HG03521 (cell line): ENCODE results near the gene MOCS3.

Experiments
- ATAC-seq: cut with Tn5 transposase; IDR thresholded peaks from one replicate; pipeline ENCODE4 v1.9.1; 2021; ENCODE audit warnings: mild to moderate bottlenecking, moderate library complexity; ENCODE audit not compliant: unreplicated experiment

Gene MOCS3

DNA sequence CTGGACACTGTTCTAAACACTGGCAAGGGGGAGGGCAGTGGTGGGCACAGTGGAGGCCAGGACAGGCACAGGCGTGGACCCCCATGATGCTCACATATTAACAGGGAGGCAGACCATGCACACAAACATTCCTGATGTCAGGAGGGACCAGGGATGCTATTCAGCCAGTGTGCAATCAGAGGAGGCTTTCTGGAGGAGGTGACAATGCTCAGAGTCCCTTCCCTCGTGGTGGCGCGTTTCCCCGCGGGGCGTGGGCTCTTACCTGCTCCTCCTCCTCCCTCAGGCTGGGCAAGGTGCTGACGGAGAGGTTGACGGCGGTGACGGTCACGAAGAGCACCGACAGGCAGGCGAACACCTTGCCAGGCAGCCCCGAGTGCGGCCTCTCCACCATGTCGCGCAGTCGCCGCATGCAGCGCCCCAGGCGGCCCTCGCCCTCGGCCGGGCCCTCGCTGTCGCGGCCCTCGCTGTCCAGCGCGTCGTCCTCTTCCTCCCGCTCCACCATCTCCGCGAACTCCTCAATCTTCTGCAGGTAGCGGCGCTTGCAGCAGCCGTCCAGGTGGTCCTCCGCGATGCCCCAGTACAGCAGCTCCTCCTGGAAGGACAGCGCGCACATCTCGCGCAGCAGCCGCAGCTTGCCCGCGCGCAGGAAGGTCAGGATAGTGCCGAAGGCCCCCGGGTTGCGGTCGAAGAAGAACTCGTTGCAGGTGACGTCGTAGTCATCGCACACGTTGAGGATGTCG is 50.9 kb downstream of the MOCS3 start:
- ATAC-seq = no peak

DNA sequence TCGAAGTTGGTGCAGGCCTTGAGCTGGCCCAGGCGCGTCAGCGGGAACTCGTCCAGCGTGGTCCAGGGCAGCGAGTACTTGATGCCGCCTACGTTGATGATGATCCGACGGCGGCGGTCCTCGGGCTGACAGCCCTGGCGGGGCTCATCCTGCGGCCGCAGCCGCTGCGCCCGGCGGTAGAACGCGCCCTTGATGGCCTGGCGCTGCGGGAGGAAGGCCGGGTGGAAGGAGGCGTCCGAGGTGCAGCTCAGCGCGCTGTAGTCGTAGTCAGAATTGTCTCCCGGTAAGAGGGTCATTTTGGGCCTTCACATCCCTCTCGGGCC is 51.4 kb downstream of the MOCS3 start:
- no peak for ATAC-seq

DNA sequence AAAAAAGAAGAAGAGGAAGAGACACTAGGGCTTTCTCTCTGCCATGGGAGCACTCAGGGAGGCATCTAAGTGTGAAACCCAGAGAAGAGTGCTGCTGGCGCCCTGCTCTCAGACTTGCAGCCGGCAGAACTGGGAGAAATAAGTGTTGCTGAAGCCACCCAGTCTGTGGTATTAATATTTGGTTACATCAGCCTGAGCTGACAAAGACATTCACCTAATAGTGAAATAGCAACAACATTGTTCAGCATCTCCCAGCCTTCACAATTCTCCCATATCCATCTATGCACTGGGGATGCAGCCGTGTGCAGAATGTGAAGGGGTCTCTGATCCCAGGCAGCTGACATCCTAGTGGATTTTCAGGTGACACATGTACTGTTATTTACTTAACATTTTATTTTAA is 52.3 kb downstream of the MOCS3 start:
- ATAC-seq = no peak

DNA sequence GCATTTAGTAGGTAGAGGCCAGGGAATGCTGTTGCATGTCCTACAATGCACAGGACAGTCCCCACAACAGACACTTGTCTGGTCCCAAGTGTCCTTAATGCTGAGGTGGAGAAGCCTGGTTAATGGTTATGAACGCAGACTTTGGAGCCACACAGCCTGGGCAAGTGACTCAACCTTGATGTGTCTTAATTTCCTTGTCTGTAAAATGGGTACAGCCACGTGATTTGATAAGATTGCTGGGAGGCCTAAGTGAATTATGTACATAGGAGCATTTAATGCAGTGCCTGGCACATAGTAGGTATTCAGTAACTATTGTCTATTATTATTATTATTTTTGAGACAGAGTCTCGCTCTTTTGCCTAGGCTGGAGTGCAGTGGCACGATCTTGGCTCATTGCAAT is 52.9 kb downstream of the MOCS3 start:
- no peak for ATAC-seq

DNA sequence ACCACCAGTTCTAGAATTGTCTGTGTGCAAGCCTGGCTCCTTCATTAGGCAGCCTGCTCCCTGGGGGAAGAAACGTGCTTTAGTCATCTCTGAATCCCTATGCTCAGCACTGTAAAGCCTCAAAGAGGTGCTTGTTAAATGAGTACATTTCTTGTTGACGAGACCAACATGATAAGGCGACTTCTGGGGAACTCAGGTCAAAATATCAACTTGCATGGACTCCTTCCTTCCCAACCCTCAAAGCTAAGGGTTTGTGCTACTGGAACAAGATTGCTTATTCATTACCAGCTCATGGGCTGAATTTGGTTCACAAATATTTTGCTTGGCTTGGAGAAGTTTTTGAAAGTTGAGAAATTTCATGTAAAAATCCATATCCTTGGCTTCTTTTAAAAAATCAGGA is 53.7 kb downstream of the MOCS3 start:
- ATAC-seq = no peak
